NCI-H345 treated with DMSO at 0.1 percent for 48 hours (cell line): ENCODE measurements around the gene TTC8.
A peak's percentile ranks its signal among the peaks of the same experiment; 100 is the strongest.
"Not testable (repeated sequence)": the region's sequence is repeated elsewhere in the genome, so short reads cannot be mapped to it uniquely, and the experiment has no call there.

Source experiments
- DNase-seq: peaks from one replicate; lab custom pipeline; 2025; ENCODE audit not compliant: unreplicated experiment; lab: John Stamatoyannopoulos, UW

TTC8 gene

DNA sequence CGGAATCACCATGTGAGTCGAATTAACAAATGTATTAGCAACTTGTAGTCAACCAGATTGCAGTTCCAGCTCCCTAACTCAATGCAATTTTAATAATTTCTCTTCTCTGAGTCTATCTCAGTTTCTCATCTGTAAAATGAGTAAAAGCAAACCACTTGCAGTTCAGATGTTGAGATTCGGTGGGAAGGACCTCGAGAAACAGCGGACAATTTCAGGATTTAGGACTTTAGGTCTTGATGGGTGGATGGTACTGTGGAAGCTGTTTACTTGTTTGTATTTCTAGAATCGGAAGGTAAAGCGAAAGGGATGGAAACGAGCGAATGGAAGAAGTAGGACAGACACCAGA, 510 bp upstream of the TTC8 start:
- DNase-seq = no peak

DNA sequence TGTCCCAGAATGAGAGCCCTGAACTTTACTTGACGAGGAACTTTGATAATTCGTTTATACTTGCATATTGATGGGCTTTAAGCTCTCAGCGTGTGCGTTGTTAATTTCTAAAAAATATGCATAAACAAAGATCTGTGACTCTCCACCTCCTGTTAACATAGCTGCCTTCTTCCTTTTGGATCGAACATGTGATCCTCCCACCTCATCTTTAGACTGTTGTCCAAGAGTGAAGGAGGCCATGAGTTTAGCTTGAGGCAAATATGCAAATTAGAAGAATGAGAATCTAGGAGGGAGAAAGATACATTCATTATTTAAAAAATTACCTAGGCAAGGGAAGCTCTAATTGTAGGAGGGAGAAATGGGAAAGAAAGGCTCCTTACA, 617 bp downstream of the TTC8 start:
- DNase-seq = peak; percentile 17

DNA sequence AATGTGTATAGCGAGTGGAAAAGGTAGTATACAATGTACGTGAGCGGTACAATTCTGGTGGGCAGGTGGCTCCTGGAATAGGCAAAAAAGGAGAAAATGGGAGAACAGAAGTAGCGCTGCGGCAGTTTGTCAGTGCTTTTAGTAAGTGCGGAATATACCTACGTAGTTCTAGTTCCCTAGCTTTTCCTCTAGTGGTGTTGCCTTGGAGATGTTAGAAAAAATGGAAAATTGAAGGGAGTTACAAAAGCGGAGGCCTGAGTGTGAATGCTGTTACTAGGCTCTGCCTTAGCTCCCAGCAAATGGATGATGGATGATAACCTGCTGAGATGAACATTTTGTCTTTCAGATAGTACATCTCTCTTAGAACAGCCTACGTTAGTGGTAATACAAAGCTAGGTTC, 1.1 kb downstream of the TTC8 start:
- no peak for DNase-seq

DNA sequence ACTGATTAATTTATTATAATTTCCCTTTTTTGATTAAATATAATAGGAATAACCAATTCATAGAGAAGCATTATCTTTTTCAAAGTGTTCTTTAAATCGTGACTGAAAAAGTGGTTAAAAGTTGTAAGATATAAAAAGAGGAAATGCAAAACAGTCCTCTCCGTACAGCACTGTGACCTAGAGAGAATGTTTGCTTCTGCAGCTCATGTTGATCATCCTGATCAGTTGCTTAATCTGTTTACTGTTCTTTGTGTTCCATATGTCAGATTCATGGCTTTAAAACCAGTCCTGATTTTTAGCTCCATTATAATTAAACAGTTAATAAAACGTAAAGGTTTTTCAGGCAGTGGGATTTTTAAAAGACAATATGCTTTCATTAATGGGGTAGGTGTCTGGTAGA, 4.7 kb downstream of the TTC8 start:
- no peak for DNase-seq

DNA sequence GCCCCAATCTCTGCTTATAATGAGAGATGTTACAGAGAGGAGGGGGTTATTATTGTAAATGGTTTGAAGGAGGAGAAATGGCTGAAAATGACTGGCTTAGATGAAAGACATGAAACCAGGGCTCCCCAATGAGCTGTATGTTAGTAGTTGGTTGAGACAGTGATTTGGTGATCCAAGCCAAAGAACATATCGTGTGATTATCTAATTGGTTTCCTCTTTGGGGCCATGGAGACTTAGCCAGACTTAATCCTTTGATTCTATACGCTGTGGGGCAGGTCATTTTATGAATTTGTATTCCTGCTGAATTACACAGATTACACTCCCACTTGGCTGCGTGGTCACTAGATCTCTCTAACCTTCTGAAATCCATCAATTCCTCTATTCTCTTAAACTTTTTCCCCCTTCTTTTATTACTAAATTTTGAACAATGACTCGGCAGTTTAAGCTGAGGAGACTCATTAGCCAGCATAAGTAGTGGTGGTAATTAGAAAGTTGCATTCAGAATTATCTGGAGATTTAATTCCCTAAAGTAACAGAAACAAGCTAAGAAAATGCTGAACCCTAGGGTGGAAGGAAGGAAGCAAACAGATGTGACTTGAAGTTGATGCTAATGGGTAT, 5.3 kb downstream of the TTC8 start:
- DNase-seq = no peak

DNA sequence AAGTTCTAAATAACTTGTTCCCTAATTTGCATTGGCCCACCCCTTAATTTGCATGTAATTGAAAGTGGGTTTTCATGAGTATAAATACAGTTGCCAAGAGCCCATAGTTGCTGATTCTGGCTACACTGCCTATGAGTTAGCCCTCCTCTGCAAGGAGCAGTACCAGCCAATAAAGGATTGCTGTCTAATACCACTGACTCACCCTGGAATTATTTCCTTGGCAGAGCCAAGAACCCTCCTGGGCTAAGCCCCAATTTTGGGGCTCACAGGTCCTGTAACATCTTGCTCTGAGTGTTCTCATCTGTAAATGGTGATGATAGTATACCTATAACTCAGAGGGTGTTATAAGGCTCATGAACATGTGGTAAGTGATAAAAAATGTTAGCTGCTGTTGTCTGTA, 6.8 kb downstream of the TTC8 start:
- DNase-seq = no peak

DNA sequence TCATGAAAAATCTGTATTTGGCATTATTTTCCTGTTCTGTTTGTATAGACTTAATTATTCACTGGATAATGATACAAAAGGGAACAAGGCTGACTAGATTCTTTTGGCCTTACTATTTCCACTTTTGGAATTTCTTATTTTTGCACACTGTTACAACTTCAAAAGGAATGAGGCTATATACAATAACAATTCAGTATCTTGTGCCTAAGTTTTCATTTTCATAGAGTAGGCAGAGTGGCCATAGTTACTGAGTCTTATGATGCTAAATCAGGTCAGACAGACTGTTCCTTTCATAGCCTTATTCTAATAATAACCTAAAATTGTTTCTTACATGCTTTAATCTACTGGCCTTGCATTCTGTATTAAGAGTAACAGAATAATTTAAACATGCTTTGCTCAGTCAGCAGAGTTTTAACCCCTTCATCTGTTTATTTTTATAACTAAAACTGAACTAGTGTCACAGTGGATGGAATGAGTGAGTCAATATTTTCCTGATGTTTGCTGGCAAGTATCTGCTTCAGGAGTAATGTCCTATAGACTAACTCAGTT, 10.5 kb downstream of the TTC8 start:
- DNase-seq = no peak

DNA sequence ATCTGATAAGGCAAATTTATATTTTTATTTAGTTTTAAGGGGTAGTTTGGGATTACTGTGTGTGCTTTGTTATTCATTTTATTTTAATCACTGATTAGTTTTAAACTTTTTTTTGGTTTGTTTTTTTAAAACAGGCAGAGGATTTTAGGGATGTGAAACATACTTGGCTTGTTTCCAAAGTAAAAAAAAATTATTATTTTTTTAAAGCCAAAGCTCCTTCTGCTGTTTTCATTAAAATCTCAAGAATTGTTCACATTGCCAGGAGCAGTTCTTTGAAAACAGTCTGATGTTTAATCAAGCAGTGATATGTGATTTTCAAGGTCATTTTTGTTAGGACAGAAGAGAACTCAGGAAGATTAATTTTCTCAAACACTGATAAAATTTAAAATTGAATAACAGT, 11.2 kb downstream of the TTC8 start:
- DNase-seq = no peak

DNA sequence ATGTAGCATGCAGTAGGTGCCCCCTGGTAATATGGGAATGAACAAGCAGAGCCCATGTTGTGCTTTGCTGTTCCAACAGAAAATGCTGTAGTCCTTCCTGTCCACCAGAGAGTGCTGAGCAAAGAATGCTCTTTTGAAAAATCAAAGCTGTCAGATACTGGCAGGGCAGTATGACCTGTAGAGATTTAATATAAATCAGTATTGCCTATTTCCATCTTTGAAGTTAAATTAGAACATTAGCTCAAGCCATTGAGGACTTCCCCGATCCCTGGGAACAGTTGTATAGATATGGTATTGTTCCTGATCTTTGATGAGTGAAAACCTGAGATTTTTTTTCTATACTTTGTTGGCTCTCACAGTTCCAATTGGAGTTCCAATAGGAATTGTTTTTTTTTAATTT, 13.0 kb downstream of the TTC8 start:
- DNase-seq = no peak

DNA sequence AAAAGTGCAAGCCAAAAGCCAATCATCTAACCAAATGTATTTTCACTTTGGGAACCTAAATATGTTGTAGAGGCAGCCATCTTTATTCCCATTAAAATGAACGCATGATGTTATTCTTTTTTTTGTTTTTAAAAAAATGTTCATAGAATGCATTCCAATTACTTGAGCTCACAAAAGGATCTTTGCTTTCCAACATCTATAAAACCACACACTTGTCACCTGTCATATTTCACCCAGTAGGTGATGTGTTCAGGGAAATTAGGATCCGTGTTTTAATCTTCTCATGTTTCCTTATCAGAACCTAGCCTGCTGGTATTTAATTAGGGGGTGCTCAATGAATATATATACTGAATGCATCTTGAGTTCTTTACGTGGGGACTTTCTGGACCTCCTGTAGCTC, 13.6 kb downstream of the TTC8 start:
- no peak for DNase-seq

DNA sequence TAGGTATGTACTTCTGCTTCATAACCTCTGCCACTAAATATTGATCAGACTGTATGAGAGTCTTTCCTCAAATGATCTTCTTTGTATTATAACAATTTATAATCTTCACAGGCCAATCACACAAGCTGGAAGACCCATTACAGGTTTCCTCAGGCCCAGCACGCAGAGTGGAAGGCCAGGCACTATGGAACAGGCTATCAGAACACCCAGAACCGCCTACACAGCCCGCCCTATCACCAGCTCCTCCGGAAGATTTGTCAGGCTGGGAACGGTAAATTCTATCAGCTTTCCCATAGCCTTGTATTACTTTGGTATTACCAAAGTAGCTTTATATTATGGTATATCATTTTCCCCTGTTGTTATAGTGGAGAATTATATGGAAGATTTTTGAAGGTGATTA, 16.5 kb downstream of the TTC8 start:
- no peak for DNase-seq

DNA sequence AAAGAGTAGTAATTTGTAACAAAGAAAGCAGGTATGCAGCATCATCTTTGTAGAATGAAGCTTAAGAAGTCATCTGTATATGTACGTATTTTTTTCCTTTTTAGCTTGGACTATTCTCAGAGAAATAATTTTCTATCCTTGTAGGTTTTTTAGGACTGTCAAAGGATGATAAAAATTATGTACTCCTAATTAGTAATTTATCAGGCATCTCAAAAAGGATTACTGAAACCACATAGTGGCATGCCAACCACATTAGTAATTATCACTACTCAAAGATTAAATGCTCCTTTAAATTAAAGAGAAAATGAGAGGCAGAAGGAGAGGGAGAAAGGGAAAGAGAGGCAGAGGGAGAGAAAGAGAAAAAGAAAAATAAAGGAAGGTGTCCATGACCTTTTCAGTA, 17.3 kb downstream of the TTC8 start:
- no peak for DNase-seq

DNA sequence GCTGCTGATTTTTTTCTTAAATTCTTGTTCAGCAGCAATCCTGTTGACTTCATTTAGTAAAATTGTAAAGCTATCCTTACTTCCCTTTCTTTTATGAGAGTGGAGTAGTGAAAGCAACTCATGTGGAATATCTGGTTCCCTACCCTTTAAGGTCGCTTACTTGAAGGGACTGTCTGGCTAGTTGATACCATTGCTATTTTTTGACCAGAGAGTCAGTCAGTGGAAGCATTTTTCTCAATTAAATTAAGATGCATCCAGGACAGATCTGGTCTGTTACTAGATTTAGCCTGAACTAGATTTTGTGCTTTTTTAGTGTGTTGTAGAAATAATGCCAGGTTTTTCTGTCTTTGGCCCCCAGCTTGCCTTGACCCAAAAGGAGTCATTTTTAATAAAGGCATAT, 18.0 kb downstream of the TTC8 start:
- no peak for DNase-seq

DNA sequence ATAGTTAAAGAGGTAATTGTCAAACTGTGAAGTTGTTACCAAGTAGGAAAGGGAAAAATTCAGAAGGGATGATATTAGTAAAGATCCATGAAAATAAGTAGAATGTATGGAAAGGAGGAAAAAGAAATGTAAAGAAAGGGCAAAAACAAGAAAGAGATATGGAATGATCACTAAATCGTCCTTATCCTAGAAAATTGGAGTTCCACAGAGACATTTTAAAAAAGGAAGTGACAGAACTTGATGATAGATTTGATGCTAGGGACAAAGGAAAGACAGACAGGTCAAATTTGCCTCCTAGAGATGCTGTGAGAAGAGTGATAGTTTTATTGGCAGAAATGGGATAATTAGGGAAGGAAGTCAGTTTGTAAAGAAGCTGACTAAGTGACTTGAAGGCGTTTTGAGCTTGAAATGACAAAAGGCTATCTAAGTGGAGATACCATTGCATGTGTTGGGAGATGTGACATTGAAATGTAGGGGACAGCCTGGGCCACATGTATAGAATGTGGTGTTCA, 20.6 kb downstream of the TTC8 start:
- DNase-seq = no peak

DNA sequence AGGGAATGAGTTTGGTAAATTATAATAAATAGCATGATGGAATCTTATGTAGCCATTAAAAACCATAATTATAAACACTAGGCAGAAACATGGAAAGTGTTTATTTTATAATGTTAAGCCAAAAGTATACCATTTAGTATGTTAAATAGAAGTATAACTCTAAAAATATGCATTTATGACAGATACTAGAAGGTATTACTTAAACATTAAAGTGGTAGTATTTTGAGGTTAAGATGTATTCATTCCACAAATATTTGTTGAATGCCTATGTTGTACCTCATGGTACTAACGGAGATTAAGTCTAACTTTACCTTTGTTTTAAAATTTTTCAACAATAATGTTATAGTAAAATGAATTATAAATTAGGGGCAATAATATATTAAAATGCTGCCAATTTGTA, 24.1 kb downstream of the TTC8 start:
- no peak for DNase-seq

DNA sequence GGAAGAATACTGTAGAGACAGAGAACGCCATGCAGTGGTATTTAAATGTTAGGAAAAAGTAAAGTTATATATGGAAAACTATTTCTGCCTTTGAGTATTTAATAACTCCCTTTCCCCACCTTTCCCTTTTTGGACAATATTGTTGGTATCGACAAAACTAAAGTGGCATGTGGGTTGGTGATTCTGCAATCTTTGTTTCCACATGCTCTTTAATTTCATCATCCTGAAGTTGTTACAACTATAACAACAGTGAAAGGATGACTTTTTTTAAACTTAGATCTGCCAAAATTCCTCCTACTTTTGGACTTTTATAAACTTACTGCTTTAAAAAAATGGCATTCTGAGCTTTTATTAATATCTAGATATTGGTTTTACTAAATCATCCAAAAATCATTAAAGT, 25.3 kb downstream of the TTC8 start:
- DNase-seq = no peak

DNA sequence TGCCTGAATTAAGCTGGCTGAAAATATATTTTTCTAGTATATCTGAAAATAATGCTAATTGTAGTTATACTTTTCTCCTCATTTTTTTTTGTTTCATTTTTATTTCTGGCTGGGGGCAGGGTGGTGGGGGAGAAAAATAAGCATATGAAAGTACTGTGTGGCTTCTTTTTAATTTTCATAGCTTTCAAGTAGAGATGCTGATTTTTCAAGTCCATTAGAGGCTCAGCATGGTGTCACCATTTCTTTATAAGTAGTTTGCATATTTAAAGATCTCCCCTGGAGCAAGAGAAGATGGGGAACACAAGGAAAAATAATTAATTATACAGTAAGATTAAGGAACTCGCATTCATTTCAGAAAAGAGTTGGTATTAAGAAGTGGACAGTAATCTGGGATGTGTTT, 27.1 kb downstream of the TTC8 start:
- DNase-seq = no peak

DNA sequence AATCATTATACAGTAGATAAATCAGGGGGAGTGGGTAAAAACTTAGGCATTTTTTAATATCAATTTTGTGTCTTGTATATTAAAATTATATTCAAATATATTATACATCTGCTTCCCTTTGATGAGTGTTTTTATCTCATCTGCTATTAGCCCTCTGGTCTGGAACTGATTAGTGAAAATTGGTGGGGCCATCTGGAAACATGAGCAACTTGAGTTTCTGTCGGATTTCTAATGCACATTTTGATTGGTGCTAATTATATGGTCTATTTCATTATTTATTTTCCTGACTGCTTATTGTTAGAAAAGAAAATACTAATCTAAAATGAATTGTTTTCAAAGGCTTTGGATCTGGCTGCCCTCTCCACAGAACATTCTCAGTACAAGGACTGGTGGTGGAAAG, 28.2 kb downstream of the TTC8 start:
- DNase-seq = no peak

DNA sequence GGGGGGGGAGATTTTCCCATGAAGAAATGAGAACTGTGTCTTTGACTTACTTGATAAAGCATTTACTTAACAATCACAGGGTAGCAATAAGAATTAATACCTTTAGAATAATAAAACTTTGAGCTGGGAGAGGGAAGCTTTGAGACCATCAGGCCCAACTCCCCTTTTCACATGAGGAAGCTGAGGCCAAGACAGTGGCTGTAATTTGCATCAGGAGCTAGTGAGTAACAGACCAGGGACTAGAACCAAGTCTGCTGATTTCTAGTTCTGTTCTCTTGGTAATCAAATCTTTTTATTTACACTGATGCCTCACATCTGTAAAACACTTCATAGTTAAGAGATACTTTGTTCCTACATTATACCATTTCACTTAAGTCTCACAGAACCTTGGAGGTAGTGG, 28.7 kb downstream of the TTC8 start:
- DNase-seq = no peak

DNA sequence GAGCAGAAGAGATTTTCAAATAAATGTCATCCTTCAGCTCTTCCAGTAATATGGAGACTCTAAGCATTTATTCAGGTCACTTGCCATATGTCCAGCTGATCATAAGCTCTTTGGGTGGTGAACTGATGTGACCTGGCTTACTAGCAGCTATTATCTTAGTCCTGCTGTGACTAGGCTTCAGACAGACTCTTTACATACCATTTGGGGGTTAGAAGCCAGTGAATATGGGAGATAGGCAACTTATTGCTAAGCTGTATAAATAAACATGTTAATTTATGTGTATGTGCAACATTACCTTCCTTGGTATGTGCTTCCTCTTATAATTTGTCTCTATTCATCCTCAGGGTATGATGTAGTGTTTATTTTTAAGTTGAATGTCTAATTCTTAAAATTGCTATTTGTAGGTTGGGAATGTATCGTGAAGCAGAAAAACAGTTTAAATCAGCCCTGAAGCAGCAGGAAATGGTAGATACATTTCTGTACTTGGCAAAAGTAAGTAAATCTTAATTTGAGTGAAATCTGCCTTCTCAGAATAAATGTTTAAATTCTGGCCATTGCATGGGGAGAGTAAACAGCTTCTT, 32.4 kb downstream of the TTC8 start:
- DNase-seq = no peak

DNA sequence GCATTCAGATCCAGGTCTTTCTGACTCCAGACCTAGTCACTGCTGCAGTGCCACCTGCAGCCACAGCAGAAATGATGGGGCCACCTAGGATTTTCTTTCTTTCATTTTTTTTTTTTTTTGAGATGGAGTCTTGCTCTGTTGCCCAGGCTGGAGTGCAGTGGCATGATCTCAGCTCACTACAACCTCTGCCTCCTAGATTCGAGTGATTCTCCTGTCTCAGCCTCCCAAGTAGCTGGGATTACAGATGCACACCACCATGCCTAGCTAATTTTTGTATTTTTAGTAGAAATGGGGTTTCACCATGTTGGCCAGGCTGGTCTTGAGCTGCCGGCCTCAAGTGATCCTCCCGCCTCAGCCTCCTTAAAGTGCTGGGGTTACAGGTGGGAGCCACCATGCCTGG, 33.4 kb downstream of the TTC8 start:
- not testable (repeated sequence) for DNase-seq

DNA sequence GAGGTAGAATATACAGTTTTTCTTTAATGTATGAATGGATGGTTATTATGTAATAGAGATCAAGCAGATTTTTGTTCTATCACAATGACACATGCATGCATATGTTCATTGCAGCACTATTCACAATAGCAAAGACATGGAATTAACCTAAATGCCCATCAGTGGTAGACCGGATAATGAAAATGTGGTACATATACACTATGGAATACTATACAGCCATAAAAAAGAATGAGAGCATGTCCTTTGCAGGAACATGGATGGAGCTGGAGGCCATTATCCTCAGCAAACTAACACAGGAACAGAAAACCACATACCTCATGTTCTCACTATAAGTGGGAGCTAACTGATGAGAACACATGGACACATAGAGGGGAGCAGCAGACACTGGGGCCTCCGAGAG, 34.7 kb downstream of the TTC8 start:
- not testable (repeated sequence) for DNase-seq

DNA sequence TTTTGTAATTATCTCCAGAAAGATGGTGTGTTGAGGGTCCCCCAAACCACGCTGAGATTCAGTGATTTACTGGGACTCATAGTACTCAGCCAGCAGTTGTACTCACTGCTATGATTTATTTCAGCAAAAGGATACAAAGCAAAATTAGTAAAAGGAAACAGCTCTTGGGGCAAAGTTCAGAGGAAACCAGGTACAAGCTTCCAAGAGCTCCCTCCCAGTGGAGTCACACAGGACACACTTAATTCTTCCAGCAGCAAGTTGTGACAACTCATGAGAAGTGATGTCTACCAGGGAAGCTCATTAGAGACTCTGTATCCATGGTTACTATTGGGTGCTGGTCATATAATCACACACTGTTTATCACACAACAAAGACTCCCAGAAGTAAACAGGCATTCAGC, 38.7 kb downstream of the TTC8 start:
- no peak for DNase-seq
